Fibroblast of lung (primary cell): ENCODE measurements around the gene MRPS27. TPM values are rescaled to one million over a fixed set of nuclear protein-coding genes. Genes with fewer than 3 reads are reported as not detected.
A peak's percentile ranks its signal among the peaks of the same experiment; 100 is the strongest.

Experiments
- DNase-seq, 2 donors: peaks; one replicate each; pipeline versions ENCODE4 v3.0.0 to v3.0.0-alpha.2; 2010; ENCODE audit warnings: low read depth in 2 of 2
- H2AFZ ChIP-seq: 2 replicates; pipeline ENCODE4 v1.5.1; 2012; ENCODE audit warnings: low read length, control low read depth, inconsistent platforms
- H3K27ac ChIP-seq: 2 replicates; pipeline ENCODE4 v1.5.1; 2011; ENCODE audit warnings: low read length, control low read depth; ENCODE audit not compliant: insufficient read depth
- H3K27me3 ChIP-seq: 2 replicates; pipeline ENCODE4 v1.5.1; 2011; ENCODE audit warnings: mild to moderate bottlenecking, low read length; ENCODE audit not compliant: control insufficient read depth, insufficient read depth
- H3K36me3 ChIP-seq: 2 replicates; pipeline ENCODE4 v1.5.1; 2011; ENCODE audit warnings: low read length; ENCODE audit not compliant: control insufficient read depth, insufficient read depth
- H3K4me1 ChIP-seq: 2 replicates; pipeline ENCODE4 v1.5.1; 2011; ENCODE audit warnings: low read length; ENCODE audit not compliant: control insufficient read depth, insufficient read depth; ENCODE audit errors: extremely low read depth
- H3K4me2 ChIP-seq: 2 replicates; pipeline ENCODE4 v1.5.1; 2011; ENCODE audit warnings: low read length, control low read depth; ENCODE audit not compliant: insufficient read depth; ENCODE audit errors: extremely low read depth
- H3K4me3 ChIP-seq, 4 experiments: fragments of 200-600 bp in 1 of 4; sonication (generic) in 1 of 4; replicated peaks in 1 of 4; 2 replicates each; pipeline ENCODE4 v1.5.1; 2011 to 2016; ENCODE audit warnings: low read length in 4 of 4, low read depth in 3 of 4, mild to moderate bottlenecking in 3 of 4, control low read depth in 2 of 4, inconsistent platforms in 1 of 4, mixed read lengths in 1 of 4; ENCODE audit not compliant: insufficient read depth in 1 of 4; ENCODE audit errors: control extremely low read depth in 1 of 4
- H3K79me2 ChIP-seq: 2 replicates; pipeline ENCODE4 v1.5.1; 2012; ENCODE audit warnings: mild to moderate bottlenecking, low read length, inconsistent platforms; ENCODE audit not compliant: control insufficient read depth, insufficient read depth
- H3K9ac ChIP-seq: 2 replicates; pipeline ENCODE4 v1.5.1; 2011; ENCODE audit warnings: mild to moderate bottlenecking, low read length, control low read depth; ENCODE audit not compliant: insufficient read depth
- H3K9me3 ChIP-seq: 2 replicates; pipeline ENCODE4 v1.5.1; 2012; ENCODE audit warnings: low read depth, low read length; ENCODE audit not compliant: control insufficient read depth, insufficient read depth
- H4K20me1 ChIP-seq: 2 replicates; pipeline ENCODE4 v1.5.1; 2011; ENCODE audit warnings: low read length; ENCODE audit not compliant: control insufficient read depth, insufficient read depth; ENCODE audit errors: extremely low read depth
- CTCF ChIP-seq, 2 donors: IDR thresholded peaks in 1 of 2; conservative IDR thresholded peaks in 1 of 2; 1 replicate in 1 of 2; 2 replicates in 1 of 2; pipeline ENCODE4 v1.5.1; 2011 to 2012; ENCODE audit warnings: low read length in 2 of 2, control low read depth in 1 of 2, inconsistent platforms in 1 of 2, low read depth in 1 of 2, mild to moderate bottlenecking in 1 of 2
- EZH2 ChIP-seq: IDR thresholded peaks from 2 replicates; pipeline ENCODE4 v1.5.1; 2012; ENCODE audit warnings: low read length, control low read depth, mild to moderate bottlenecking; ENCODE audit errors: missing control alignments
- polyA plus RNA-seq, 2 donors: library from polyadenylated mRNA; depleted of rRNA in 1 of 2; stranded (reverse) in 1 of 2; unstranded in 1 of 2; fragments of >200 nt; gene quantifications; 2 replicates each; pipeline ENCODE4 v1.2.1, GENCODE V29; 2011 to 2012; ENCODE audit warnings: missing spikeins in 1 of 2
- total RNA-seq: library from RNA; depleted of rRNA; stranded (reverse); fragments of >200 nt; gene quantifications from 2 replicates; pipeline ENCODE4 v1.2.1, GENCODE V29; 2014

The MRPS27 gene
- total and polyA plus RNA-seq, 2 donors (not counting 1 experiment from before 2014, with no cell fraction given) = 67.2 to 86.5 TPM

GRCh38 chr5:72295539-72295938, 24.5 kb downstream of the MRPS27 start:
- no peaks in the 10 kb centered on the region for H3K4me1 ChIP-seq
- H4K20me1 ChIP-seq = no peaks in the 10 kb centered on the region
- no peak overlapping the region for H3K4me2 ChIP-seq
- no peak for DNase-seq
- no peak overlapping the region for H3K4me3 ChIP-seq
- H3K27ac ChIP-seq = no peak overlapping the region
- H3K79me2 ChIP-seq = peaks cover 11% of the 10 kb centered on the region
- H3K36me3 ChIP-seq = peaks cover 3% of the 10 kb centered on the region
- no peak for TF ChIP-seq EZH2
- no peak for TF ChIP-seq CTCF (conservative IDR thresholded peaks at IDR 0.05 in 1 of 2, IDR thresholded peaks at IDR 0.05 in 1 of 2; ENCODE audit: low read depth in 1 of 2, low read length in 2 of 2)
- no peak overlapping the region for H2AFZ ChIP-seq
- no peaks in the 10 kb centered on the region for H3K9me3 ChIP-seq
- no peak overlapping the region for H3K9ac ChIP-seq
- no peaks in the 10 kb centered on the region for H3K27me3 ChIP-seq

DNA sequence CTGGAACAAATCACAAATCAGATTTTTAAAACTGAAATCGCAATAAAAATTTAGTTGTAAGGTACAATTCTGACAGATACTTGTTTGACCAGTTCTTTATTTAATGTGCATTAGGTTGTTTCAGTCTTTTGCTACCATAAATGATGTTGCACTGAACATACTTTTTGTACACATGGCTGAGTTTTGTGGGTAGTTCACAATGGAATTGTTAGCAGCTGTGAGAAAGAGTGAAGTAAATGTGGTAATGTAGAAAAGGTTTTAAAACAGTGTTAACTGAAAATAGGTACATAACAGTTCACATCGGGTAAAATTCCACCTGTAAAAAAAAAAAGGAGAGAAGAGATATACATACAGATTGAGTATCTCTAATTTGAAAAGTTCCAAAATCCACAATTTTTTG, 25.6 kb downstream of the MRPS27 start:
- TF ChIP-seq EZH2 = no peak
- TF ChIP-seq CTCF (conservative IDR thresholded peaks at IDR 0.05 in 1 of 2, IDR thresholded peaks at IDR 0.05 in 1 of 2; ENCODE audit: low read depth in 1 of 2, low read length in 2 of 2) = no peak
- H3K4me1 ChIP-seq = no peaks in the 10 kb centered on the region

GRCh38 chr5:72293495-72294055, 26.5 kb downstream of the MRPS27 start:
- Histone ChIP-seq H3K4me3 (no peak overlapping the region), H3K4me2 (no peak overlapping the region), H3K36me3 (no peaks in the 10 kb centered on the region), H2AFZ (no peak overlapping the region), H3K27ac (no peak overlapping the region), H3K4me1 (no peaks in the 10 kb centered on the region), H3K79me2 (peaks cover under 1% of the 10 kb centered on the region), H3K27me3 (no peaks in the 10 kb centered on the region), H3K9me3 (no peaks in the 10 kb centered on the region), H3K9ac (no peak overlapping the region), H4K20me1 (no peaks in the 10 kb centered on the region)
- TF ChIP-seq EZH2 (no peak), CTCF (conservative IDR thresholded peaks at IDR 0.05 in 1 of 2, IDR thresholded peaks at IDR 0.05 in 1 of 2; ENCODE audit: low read depth in 1 of 2, low read length in 2 of 2) (no peak)
- peak in 1 of 2 donors; percentile 36 for DNase-seq

More for the DNA sequence above, 25.6 kb downstream of the MRPS27 start:
- Histone ChIP-seq H2AFZ (no peak overlapping the region), H3K9ac (no peak overlapping the region), H3K4me2 (no peak overlapping the region), H3K36me3 (no peaks in the 10 kb centered on the region), H3K27me3 (no peaks in the 10 kb centered on the region), H3K4me3 (no peak overlapping the region), H3K9me3 (no peaks in the 10 kb centered on the region), H4K20me1 (no peaks in the 10 kb centered on the region), H3K79me2 (peaks cover 4% of the 10 kb centered on the region), H3K27ac (no peak overlapping the region)
- no peak for DNase-seq
